ENCODE results near the gene PLXNC1. TPM values are rescaled to one million over a fixed set of nuclear protein-coding genes. Genes with fewer than 3 reads are reported as not detected.

Gene PLXNC1
- total RNA-seq, 1 donor from 2014 or later = 15.7 TPM

GRCh38 chr12:94320109-94320508 lies 171.7 kb downstream of the PLXNC1 start:
- Histone ChIP-seq H3K4me3 (no peak overlapping the region), H3K36me3 (no peaks in the 10 kb centered on the region), H3K27ac (no peak overlapping the region), H3K4me1 (peaks cover 7% of the 10 kb centered on the region), H3K27me3 (no peaks in the 10 kb centered on the region), H3K9me3 (peaks cover 13% of the 10 kb centered on the region)
- DNase-seq = no peak
- intact Hi-C loops (cut with DNase I) = no loop called here
- no peak for ATAC-seq
- no peak for TF ChIP-seq CTCF (IDR thresholded peaks at IDR 0.05)

- no peak for ATAC-seq
- no peaks in the 10 kb centered on the region for H3K36me3 ChIP-seq
- no peak for DNase-seq
- TF ChIP-seq CTCF (IDR thresholded peaks at IDR 0.05) = no peak
- no peak overlapping the region for H3K4me3 ChIP-seq
- H3K9me3 ChIP-seq = peaks cover 13% of the 10 kb centered on the region
- intact Hi-C loops (cut with DNase I) = no loop called here
- no peaks in the 10 kb centered on the region for H3K27me3 ChIP-seq
- peaks cover 7% of the 10 kb centered on the region for H3K4me1 ChIP-seq
- no peak overlapping the region for H3K27ac ChIP-seq
These were observed 174.0 kb downstream of the PLXNC1 start for GRCh38 chr12:94322346-94322745.

GRCh38 chr12:94326234-94326633 lies 177.9 kb downstream of the PLXNC1 start:
- no peaks in the 10 kb centered on the region for H3K27me3 ChIP-seq
- TF ChIP-seq CTCF (IDR thresholded peaks at IDR 0.05) = no peak
- no peaks in the 10 kb centered on the region for H3K4me1 ChIP-seq
- no peak overlapping the region for H3K27ac ChIP-seq
- DNase-seq = no peak
- no peaks in the 10 kb centered on the region for H3K9me3 ChIP-seq
- ATAC-seq = no peak
- no peak overlapping the region for H3K4me3 ChIP-seq
- H3K36me3 ChIP-seq = no peaks in the 10 kb centered on the region
- intact Hi-C loops (cut with DNase I) = no loop called here

- DNase-seq (no peak), ATAC-seq (no peak)
- intact Hi-C loops (cut with DNase I) = no loop called here
- Histone ChIP-seq H3K9me3 (no peaks in the 10 kb centered on the region), H3K4me3 (no peak overlapping the region), H3K36me3 (no peaks in the 10 kb centered on the region), H3K27me3 (no peaks in the 10 kb centered on the region), H3K4me1 (no peaks in the 10 kb centered on the region), H3K27ac (no peak overlapping the region)
- no peak for TF ChIP-seq CTCF (IDR thresholded peaks at IDR 0.05)
These were observed 178.3 kb downstream of the PLXNC1 start for GRCh38 chr12:94326727-94327126.

- no peaks in the 10 kb centered on the region for H3K9me3 ChIP-seq
- TF ChIP-seq CTCF (IDR thresholded peaks at IDR 0.05) = no peak
- H3K4me3 ChIP-seq = no peak overlapping the region
- H3K27ac ChIP-seq = no peak overlapping the region
- ATAC-seq (no peak), DNase-seq (no peak)
- no peaks in the 10 kb centered on the region for H3K36me3 ChIP-seq
- H3K27me3 ChIP-seq = no peaks in the 10 kb centered on the region
- intact Hi-C loops (cut with DNase I) = no loop called here
- no peaks in the 10 kb centered on the region for H3K4me1 ChIP-seq
These were observed 179.4 kb downstream of the PLXNC1 start for GRCh38 chr12:94327809-94328208.

- TF ChIP-seq CTCF (IDR thresholded peaks at IDR 0.05) = peak; percentile 17
- DNase-seq = no peak
- Histone ChIP-seq H3K27me3 (no peaks in the 10 kb centered on the region), H3K27ac (no peak overlapping the region), H3K4me3 (no peak overlapping the region), H3K9me3 (no peaks in the 10 kb centered on the region), H3K4me1 (no peaks in the 10 kb centered on the region), H3K36me3 (no peaks in the 10 kb centered on the region)
- ATAC-seq = no peak
- intact Hi-C loops (cut with DNase I) = no loop called here
These were observed 181.0 kb downstream of the PLXNC1 start for GRCh38 chr12:94329366-94329765.

Measured in upper lobe of right lung (tissue), 1 donor.